ENCODE results near the gene TNIK.

DNA sequence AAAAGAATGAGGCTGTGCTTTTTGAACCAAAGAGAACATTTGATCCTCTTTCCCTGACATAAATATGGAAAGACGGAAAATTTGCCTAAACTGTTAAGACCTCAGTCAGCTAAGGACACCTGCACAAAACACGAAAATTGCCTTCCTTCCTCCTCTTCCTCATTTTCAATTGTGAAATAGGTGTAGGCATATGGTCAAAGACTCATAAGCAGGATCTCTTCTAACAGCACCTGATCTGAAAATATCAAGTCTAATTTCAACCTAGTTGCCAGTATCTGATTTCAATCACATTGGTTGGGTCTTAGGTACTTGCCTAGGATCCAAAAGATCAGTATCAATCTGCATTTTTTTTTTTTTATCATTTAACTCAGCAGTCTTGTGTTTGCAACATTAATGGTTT, 218.0 kb downstream of the TNIK start:
- TF ChIP-seq POLR2AphosphoS5 (IDR thresholded peaks at IDR 0.05): no peak
- TF ChIP-seq CTCF (IDR thresholded peaks at IDR 0.05): no peak
- TF ChIP-seq POLR2A (IDR thresholded peaks at IDR 0.05): no peak

All from gastroesophageal sphincter (tissue), 3 donors.